ENCODE data around the gene WDPCP.
"Not testable (repeated sequence)": the region's sequence is repeated elsewhere in the genome, so short reads cannot be mapped to it uniquely, and the experiment has no call there.

- not testable (repeated sequence) for TF ChIP-seq CTCF (conservative IDR thresholded peaks at IDR 0.05); EZH2 (IDR thresholded peaks at IDR 0.05; ENCODE audit: low read depth)
Measured at GRCh38 chr2:63558922-63559321, 29.4 kb downstream of the WDPCP start.
